ENCODE measurements around the gene PIGU. TPM values are rescaled to one million over a fixed set of nuclear protein-coding genes. Genes with fewer than 3 reads are reported as not detected.

PIGU gene
- total and polyA plus RNA-seq, 9 of the 15 experiments (the other 6 are each of a cell fraction or from before 2014, with no cell fraction given) = 6.5 to 100 (median 28.1) TPM

- Histone ChIP-seq H3K4me3 (no peak overlapping the region), H2AFZ (ENCODE audit: low read depth, low read length) (no peak overlapping the region), H3K27me3 (ENCODE audit: control insufficient read depth in 2 of 2, insufficient read depth in 2 of 2, low read length in 2 of 2) (no peaks in the 10 kb centered on the region), H3K79me2 (ENCODE audit: control insufficient read depth, insufficient read depth, low read length) (no peaks in the 10 kb centered on the region), H3K4me1 (replicated peaks in 1 of 2; ENCODE audit: control insufficient read depth in 2 of 2, insufficient read depth in 2 of 2, low read length in 2 of 2) (no peaks in the 10 kb centered on the region), H3K27ac (ENCODE audit: extremely low read depth, low read depth, low read length) (no peak overlapping the region), H3K4me2 (ENCODE audit: insufficient read depth, low read length) (no peak overlapping the region), H3K9me1 (ENCODE audit: control insufficient read depth, insufficient read depth, low read length) (no peaks in the 10 kb centered on the region), H3K36me3 (ENCODE audit: control insufficient read depth, insufficient read depth, low read length) (peaks cover 25% of the 10 kb centered on the region; the same call in 2 of the 3 replicates), H3K9ac (ENCODE audit: insufficient read depth in 1 of 2, low read depth in 2 of 2, low read length in 2 of 2) (no peak overlapping the region), H3K9me3 (replicated peaks; ENCODE audit: control insufficient read depth, insufficient read depth, low read depth, low read length) (no peaks in the 10 kb centered on the region), H4K20me1 (replicated peaks; ENCODE audit: control insufficient read depth, insufficient read depth, low read length) (no peaks in the 10 kb centered on the region; the same call in 1 of the 2 replicates)
- no peak for DNase-seq (ENCODE audit: extremely low read depth in 1 of 4, low spot score in 3 of 4)
- WGBS (ENCODE audit: insufficient coverage, low coverage, missing lambda C conversion rate) = 86% methylated on average over 11 of the region's 11 CpGs
- ChIA-PET POLR2A (no interaction called here), CTCF (ENCODE audit: low intra/inter-chr PET ratio) (no interaction called here)
- no peak for ATAC-seq
- intact Hi-C loops (cut with micrococcal nuclease) = no loop called here
- BruUV-seq (replicated peaks) = no TSS peak
- in situ Hi-C loops (cut with MboI) = no loop called here
- TF ChIP-seq ZNF717 (CRISPR knock-in tag; IDR thresholded peaks at IDR 0.05) (no peak), CHD1 (IDR thresholded peaks at IDR 0.05; ENCODE audit: low read length) (no peak), ZNF121 (CRISPR knock-in tag; conservative IDR thresholded peaks at IDR 0.05) (no peak)
- TF ChIP-seq, protein P1, sequence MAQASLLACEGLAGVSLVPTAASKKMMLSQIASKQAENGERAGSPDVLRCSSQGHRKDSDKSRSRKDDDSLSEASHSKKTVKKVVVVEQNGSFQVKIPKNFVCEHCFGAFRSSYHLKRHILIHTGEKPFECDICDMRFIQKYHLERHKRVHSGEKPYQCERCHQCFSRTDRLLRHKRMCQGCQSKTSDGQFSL (CRISPR knock-in tag; IDR thresholded peaks at IDR 0.05) = no peak
- TF ChIP-seq, protein P1 (tag; IDR thresholded peaks at IDR 0.05) = no peak
- TF ChIP-seq, protein P2, sequence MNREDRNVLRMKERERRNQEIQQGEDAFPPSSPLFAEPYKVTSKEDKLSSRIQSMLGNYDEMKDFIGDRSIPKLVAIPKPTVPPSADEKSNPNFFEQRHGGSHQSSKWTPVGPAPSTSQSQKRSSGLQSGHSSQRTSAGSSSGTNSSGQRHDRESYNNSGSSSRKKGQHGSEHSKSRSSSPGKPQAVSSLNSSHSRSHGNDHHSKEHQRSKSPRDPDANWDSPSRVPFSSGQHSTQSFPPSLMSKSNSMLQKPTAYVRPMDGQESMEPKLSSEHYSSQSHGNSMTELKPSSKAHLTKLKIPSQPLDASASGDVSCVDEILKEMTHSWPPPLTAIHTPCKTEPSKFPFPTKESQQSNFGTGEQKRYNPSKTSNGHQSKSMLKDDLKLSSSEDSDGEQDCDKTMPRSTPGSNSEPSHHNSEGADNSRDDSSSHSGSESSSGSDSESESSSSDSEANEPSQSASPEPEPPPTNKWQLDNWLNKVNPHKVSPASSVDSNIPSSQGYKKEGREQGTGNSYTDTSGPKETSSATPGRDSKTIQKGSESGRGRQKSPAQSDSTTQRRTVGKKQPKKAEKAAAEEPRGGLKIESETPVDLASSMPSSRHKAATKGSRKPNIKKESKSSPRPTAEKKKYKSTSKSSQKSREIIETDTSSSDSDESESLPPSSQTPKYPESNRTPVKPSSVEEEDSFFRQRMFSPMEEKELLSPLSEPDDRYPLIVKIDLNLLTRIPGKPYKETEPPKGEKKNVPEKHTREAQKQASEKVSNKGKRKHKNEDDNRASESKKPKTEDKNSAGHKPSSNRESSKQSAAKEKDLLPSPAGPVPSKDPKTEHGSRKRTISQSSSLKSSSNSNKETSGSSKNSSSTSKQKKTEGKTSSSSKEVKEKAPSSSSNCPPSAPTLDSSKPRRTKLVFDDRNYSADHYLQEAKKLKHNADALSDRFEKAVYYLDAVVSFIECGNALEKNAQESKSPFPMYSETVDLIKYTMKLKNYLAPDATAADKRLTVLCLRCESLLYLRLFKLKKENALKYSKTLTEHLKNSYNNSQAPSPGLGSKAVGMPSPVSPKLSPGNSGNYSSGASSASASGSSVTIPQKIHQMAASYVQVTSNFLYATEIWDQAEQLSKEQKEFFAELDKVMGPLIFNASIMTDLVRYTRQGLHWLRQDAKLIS (CRISPR knock-in tag; IDR thresholded peaks at IDR 0.05) = no peak
- TF ChIP-seq, protein P3, sequence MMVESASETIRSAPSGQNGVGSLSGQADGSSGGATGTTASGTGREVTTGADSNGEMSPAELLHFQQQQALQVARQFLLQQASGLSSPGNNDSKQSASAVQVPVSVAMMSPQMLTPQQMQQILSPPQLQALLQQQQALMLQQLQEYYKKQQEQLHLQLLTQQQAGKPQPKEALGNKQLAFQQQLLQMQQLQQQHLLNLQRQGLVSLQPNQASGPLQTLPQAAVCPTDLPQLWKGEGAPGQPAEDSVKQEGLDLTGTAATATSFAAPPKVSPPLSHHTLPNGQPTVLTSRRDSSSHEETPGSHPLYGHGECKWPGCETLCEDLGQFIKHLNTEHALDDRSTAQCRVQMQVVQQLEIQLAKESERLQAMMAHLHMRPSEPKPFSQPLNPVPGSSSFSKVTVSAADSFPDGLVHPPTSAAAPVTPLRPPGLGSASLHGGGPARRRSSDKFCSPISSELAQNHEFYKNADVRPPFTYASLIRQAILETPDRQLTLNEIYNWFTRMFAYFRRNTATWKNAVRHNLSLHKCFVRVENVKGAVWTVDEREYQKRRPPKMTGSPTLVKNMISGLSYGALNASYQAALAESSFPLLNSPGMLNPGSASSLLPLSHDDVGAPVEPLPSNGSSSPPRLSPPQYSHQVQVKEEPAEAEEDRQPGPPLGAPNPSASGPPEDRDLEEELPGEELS (CRISPR knock-in tag; IDR thresholded peaks at IDR 0.05; ENCODE audit: borderline replicate concordance) = no peak
- FAIRE-seq = no peak
Measured at GRCh38 chr20:34581341-34582184, 95.3 kb downstream of the PIGU start.

Measured in K562 (cell line).